ENCODE data around the gene QSOX1.

- TF ChIP-seq CTCF (IDR thresholded peaks at IDR 0.05; ENCODE audit: low read depth, low read length) (no peak), EZH2phosphoT487 (IDR thresholded peaks at IDR 0.05; ENCODE audit: low read depth) (no peak)
These were observed 81.0 kb downstream of the QSOX1 start for GRCh38 chr1:180235502-180236239.

Measured in OCI-LY3 (cell line).